Right renal cortex interstitium (tissue), 3 donors: ENCODE measurements around the gene CT47C1. TPM values are rescaled to one million over a fixed set of nuclear protein-coding genes. Genes with fewer than 3 reads are reported as not detected.
A peak's percentile ranks its signal among the peaks of the same experiment; 100 is the strongest.

Source experiments
- DNase-seq, 3 donors: peaks; one replicate each; pipeline ENCODE4 v3.0.0-alpha.2; 2013; ENCODE audit warnings: low read depth in 3 of 3, low spot score in 2 of 3
- polyA plus RNA-seq, 3 donors: library from polyadenylated mRNA; unstranded; fragments of 120-200 nt; gene quantifications; one replicate each; pipeline ENCODE4 v1.2.1, GENCODE V29; 2013; ENCODE audit not compliant: insufficient read length in 3 of 3

Gene CT47C1
- polyA plus RNA-seq, 3 donors: not detected

DNA sequence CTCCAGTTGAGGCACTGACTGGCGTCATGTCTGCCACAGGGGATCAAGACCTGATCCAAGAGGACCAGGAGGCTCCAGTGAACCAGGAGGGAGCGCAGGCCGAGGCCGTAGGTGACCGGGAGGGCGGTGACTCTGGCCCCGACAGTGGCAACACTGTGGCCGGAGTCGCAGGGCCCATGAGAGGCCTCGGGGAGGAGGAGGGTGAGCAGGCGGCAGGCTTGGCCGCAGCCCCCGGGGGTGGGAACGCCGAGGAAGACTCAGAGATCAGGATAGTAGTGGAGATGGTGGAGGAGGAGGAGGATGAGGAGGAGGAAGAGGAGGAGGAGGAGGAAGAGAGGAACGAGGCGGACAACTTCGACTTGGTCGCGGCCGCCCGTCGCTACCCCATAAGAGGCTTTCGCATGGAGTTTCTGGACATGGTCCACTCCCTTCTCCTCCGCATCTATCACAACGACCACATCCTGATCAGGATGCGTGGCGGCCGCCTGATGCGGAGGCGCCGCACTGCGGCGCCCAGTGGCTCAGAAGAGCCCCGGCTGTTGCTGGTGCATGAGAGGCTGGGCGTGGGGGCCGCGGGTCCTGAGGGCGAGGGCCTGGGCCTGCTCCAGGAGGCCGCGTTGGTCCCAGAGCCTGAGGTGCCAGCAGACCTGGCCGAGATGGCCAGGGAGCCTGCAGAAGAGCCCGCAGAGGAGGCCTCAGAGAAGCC lies 560 bp downstream of the CT47C1 start:
- DNase-seq: no peak

DNA sequence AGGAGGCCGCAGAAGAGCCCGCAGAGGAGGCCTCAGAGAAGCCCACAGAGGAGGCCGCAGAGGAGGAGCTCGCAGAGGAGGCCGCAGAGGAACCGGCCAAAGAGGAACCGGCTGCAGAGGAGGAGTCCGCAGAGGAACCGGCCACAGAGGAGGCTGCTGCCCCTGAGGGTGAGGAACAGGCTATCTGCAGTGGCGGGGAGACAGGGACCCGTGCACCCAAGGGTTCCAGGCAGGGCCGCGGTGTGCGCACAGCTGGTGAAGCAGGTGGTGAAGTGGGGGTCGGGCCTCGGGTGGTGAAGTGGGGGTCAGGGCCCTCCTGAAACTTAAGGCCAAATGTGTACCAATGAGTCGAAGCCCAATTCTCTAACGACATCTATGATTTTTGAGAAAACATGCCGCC lies 1.1 kb downstream of the CT47C1 start:
- DNase-seq: no peak

GRCh38 chrX:119075270-119076025 lies 2.7 kb downstream of the CT47C1 start:
- no peak for DNase-seq

DNA sequence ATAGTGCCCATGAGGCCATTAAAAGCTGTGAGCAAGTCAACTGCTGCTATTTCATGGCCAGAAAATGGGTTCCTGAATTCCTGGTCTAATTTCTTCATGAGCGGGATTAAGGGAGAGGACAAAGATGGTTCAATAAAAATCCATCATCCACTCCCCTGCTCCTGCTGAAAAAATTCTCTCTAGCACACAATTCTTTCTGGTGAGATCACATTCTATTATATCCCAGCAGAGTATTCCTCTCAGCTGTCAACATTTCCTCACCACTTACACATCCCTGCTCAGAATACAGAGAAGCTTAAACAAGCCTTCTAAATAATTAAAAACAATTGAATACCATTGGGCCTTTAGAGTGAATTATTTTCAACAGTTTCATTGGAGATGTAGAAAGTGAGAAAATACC lies 9.5 kb downstream of the CT47C1 start:
- DNase-seq: no peak

- DNase-seq: no peak
These were observed 12.0 kb downstream of the CT47C1 start for GRCh38 chrX:119084766-119085165.

DNA sequence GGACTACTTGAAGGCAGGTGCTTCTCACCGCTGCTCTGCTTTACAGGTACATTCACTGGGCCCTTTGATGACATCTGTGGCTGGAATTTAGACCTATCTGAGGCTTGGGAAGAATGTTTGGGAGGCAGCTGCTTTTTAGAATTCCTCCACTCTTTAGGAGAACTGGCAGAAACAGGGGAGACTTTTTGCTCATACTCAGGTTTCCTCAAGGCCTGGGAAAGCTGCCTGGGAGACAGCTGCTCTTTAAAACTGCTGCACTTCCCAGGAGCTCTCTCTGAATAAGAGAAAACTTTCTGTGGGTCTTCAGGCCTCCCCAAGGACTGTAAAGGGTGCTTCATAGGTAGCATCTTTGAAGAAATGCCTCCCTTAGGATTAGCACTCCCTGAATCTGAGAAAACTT lies 14.3 kb downstream of the CT47C1 start:
- DNase-seq: no peak

GRCh38 chrX:119089619-119090018 lies 16.8 kb downstream of the CT47C1 start:
- no peak for DNase-seq

GRCh38 chrX:119090627-119091026 lies 17.8 kb downstream of the CT47C1 start:
- DNase-seq: no peak

DNA sequence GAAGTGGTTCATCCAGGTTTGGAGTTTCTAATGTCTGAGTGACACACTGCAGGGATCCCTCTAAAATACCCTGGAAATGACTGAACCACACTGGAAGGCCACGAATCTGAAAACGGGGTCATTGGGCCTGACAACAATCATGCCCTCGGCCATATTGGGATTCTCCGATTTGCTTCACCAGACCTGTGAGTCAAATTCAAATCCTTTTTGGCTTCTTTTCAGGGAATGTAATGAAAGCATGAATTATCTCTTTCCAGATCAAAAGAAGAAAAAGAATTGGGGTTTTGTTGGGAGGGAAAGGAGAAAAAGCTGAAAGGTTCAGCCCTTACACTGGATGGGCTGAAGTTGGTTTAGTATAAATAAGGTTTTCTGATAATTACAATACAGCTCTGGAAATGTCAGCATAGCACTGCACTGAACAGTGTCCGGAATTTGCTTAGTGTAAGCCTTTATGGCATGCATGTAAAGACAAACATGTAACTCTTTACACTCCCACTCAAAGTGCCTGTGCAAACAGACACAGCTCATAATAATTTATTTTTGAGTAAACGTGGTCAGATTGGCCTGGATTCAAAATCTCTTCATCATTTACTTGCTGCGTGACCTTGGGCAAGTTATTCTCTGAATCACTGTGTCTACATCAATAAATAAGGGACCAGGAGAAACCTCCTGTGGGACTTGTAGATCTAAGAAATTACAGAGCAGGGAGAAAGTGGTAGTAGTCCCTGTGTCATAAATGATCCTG lies 21.4 kb downstream of the CT47C1 start:
- no peak for DNase-seq

GRCh38 chrX:119094819-119095218 lies 22.0 kb downstream of the CT47C1 start:
- no peak for DNase-seq

GRCh38 chrX:119095936-119096335 lies 23.1 kb downstream of the CT47C1 start:
- no peak for DNase-seq

DNA sequence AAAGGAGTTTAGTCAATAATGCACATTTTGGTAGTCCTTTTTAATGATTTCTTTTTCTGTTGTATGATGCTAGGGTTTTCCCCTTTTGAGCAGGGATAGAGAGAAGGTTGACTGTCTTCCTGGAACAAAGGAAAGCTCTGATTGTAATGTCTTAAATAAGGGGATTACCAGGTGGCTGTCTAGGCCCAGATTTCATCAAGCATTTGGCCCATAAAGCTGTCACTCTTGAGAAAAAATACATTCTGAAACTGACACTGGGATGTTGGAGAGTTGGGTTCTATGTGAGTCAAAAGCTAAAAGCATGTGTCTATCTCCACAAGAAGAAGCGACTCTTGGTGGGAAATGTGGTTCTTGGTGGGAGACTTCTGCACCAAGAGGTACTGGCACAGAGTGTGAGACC lies 28.4 kb downstream of the CT47C1 start:
- no peak for DNase-seq

DNA sequence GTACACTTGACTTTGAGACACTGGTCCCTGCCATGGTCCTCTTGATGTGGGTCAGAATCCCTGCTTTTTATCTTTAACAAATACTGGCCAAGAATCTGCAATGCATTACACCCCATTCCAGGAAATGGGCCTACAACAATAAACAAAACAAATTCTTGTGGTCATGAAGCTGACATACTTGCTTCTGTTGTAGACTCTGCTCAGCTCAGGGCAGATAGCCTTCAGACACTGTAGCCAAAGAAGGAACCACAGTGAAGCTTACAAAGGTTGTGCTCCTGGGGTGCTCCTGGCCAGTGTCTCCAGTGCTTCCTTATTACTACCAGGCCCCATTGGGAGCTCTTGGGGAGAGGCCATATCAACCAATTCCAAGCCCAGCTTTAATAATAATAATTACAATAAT lies 33.0 kb downstream of the CT47C1 start:
- no peak for DNase-seq

GRCh38 chrX:119107206-119107605 lies 34.4 kb downstream of the CT47C1 start:
- no peak for DNase-seq

DNA sequence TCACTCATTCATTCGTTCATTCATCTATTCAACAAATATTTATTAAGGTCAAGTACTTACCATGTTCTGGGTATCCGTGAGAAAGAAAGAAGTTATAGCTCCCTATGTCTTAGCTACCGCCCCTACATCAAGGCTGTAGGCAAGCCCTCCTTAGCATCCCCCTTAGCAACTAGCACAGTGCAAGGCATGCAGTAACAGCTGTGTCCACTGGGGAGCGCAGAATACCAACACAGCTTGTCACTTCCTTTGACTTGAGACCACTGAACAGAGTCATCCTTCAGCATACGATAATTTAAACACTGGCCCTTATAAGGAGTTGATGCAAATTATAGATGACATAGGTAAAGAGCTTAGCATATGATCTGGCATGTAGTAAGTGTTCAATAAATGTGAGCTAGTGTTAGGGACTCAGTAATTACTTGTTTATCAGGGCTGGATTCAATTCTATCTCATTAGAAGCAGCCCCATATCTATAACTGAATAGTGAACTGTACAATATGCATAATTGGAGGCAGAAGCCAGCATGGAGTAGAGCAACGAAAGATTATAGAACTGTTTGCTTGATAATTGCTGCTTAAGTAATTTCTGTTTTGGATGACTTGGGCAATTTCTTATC lies 46.1 kb downstream of the CT47C1 start:
- DNase-seq: peak in 2 of 3 donors; percentile 10 to 18

- DNase-seq: peak in 1 of 3 donors; percentile 7
These were observed 48.5 kb downstream of the CT47C1 start for GRCh38 chrX:119121341-119121740.

Other genes with a start within 250 kb of the CT47C1 start
- gene ZCCHC12, start 249.2 kb upstream of the CT47C1 start, polyA plus RNA-seq: 1 to 10 TPM; 1.0 to 1.4 (median 1.3) TPM
- 1 to 10 TPM in 2 of 3 donors, under 1 TPM in 1; 0.94 to 1.2 (median 1.2) TPM for gene LONRF3, start 98.4 kb upstream of the CT47C1 start, polyA plus RNA-seq
- gene KIAA1210, start 54.8 kb downstream of the CT47C1 start, polyA plus RNA-seq: 1 to 10 TPM; 1.6 to 2.6 (median 2.2) TPM
- 100 to 1,000 TPM; 268 to 288 (median 272) TPM for gene PGRMC1, start 163.3 kb downstream of the CT47C1 start, polyA plus RNA-seq